ENCODE results near the gene KLHL3.

The KLHL3 gene

GRCh38 chr5:137695651-137696428 is 40.0 kb downstream of the KLHL3 start:
- H3K79me2 ChIP-seq (ENCODE audit: insufficient read depth, low read length), result no peaks in the 10 kb centered on the region
- peaks cover 4% of the 10 kb centered on the region for H3K27me3 ChIP-seq (ENCODE audit: insufficient read depth, low read length)
- no peaks in the 10 kb centered on the region for H3F3A ChIP-seq (ENCODE audit: insufficient read depth, low read length)
- H4K20me1 ChIP-seq (ENCODE audit: insufficient read depth, low read length), result no peaks in the 10 kb centered on the region
- no peak overlapping the region for H2AFZ ChIP-seq (ENCODE audit: low read length)
- no peak overlapping the region for H3K27ac ChIP-seq (ENCODE audit: low read depth, low read length, poor library complexity, severe bottlenecking)
- no peaks in the 10 kb centered on the region for H3K36me3 ChIP-seq (ENCODE audit: insufficient read depth, low read length)
- no peaks in the 10 kb centered on the region for H3K4me1 ChIP-seq (ENCODE audit: insufficient read depth, low read length, severe bottlenecking)
- no peak overlapping the region for H3K4me2 ChIP-seq (ENCODE audit: low read length)
- H3K9me2 ChIP-seq (ENCODE audit: low read depth, low read length), result no peaks in the 10 kb centered on the region
- TF ChIP-seq CTCF (IDR thresholded peaks at IDR 0.05; ENCODE audit: low read length) (no peak; the same call in 1 of the 2 replicates), EZH2 (IDR thresholded peaks at IDR 0.05; ENCODE audit: borderline replicate concordance, low read length) (no peak)
- no peak overlapping the region for H3K9ac ChIP-seq (ENCODE audit: low read length)
- H3K9me3 ChIP-seq (ENCODE audit: low read length), result no peaks in the 10 kb centered on the region
- no peak overlapping the region for H3K4me3 ChIP-seq (ENCODE audit: low read depth, low read length, poor library complexity, severe bottlenecking)

DNA sequence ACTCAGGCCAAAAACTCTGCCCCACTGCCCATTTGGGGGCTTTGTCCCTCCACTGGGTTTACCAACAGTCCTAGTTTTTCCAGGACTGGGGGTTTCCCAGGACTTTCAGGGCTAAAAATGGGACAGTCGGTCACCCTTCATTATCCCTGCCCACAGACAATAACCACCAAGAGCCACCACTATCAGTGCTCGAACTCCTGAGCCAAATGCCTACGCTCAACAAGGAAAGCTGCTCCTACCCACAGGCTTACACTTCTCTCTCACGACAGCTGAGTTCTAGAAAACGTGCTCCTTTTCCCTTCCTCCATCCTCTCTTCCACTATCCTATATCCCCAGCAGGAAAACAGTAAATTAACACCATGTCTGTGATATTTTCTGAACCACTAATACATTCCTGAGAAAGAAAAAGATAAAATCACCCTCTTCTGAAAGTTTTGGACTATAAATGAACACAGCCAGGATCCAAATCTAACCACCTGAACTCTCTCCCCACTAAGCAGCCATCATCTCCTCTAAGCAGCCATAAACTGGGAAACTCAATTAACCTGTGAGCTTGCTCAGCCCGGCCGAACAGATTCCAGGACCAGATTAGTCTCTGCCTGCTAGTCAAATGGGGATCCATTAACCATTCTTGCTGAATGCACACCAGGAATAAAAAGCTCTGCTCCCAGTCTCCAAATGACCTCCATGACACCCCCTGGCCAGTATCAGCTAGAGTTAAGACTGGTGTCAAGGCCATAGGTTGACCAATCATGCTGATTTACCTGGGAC is 41.8 kb downstream of the KLHL3 start:
- no peaks in the 10 kb centered on the region for H3K9me3 ChIP-seq (ENCODE audit: low read length)

More for the DNA sequence above, 41.8 kb downstream of the KLHL3 start:
- no peak overlapping the region for H3K4me3 ChIP-seq (ENCODE audit: low read depth, low read length, poor library complexity, severe bottlenecking)
- H2AFZ ChIP-seq (ENCODE audit: low read length), result no peak overlapping the region
- H3K4me2 ChIP-seq (ENCODE audit: low read length), result no peak overlapping the region
- no peak overlapping the region for H3K9ac ChIP-seq (ENCODE audit: low read length)
- H3K9me2 ChIP-seq (ENCODE audit: low read depth, low read length), result no peaks in the 10 kb centered on the region
- H3K79me2 ChIP-seq (ENCODE audit: insufficient read depth, low read length), result no peaks in the 10 kb centered on the region
- H4K20me1 ChIP-seq (ENCODE audit: insufficient read depth, low read length), result no peaks in the 10 kb centered on the region
- no peaks in the 10 kb centered on the region for H3K36me3 ChIP-seq (ENCODE audit: insufficient read depth, low read length)
- H3F3A ChIP-seq (ENCODE audit: insufficient read depth, low read length), result no peaks in the 10 kb centered on the region
- H3K27me3 ChIP-seq (ENCODE audit: insufficient read depth, low read length), result peaks cover 4% of the 10 kb centered on the region
- no peak overlapping the region for H3K27ac ChIP-seq (ENCODE audit: low read depth, low read length, poor library complexity, severe bottlenecking)
- H3K4me1 ChIP-seq (ENCODE audit: insufficient read depth, low read length, severe bottlenecking), result no peaks in the 10 kb centered on the region
- no peak for TF ChIP-seq CTCF (IDR thresholded peaks at IDR 0.05; ENCODE audit: low read length)
- no peak for TF ChIP-seq EZH2 (IDR thresholded peaks at IDR 0.05; ENCODE audit: borderline replicate concordance, low read length)

Measured in OCI-LY1 (cell line).